ENCODE data around the gene ANKRD13C.
A peak's percentile ranks its signal among the peaks of the same experiment; 100 is the strongest.

ANKRD13C gene

GRCh38 chr1:70264839-70265238 lies 89.7 kb downstream of the ANKRD13C start:
- no peak for DNase-seq (ENCODE audit: low read depth in 1 of 2, low spot score in 1 of 2)
- TF ChIP-seq JUND (IDR thresholded peaks at IDR 0.05; ENCODE audit: low read depth), result no peak
- in situ Hi-C loops (cut with HindIII; ENCODE audit: low pct_unique_long_range_greater_than_20kb, low sequenced_read_pairs), result no loop called here

GRCh38 chr1:70256664-70257063 lies 97.9 kb downstream of the ANKRD13C start:
- in situ Hi-C loops (cut with HindIII; ENCODE audit: low pct_unique_long_range_greater_than_20kb, low sequenced_read_pairs), result no loop called here
- no peak for DNase-seq (ENCODE audit: low read depth in 1 of 2, low spot score in 1 of 2)
- no peak for TF ChIP-seq JUND (IDR thresholded peaks at IDR 0.05; ENCODE audit: low read depth)

GRCh38 chr1:70248729-70249128 lies 105.8 kb downstream of the ANKRD13C start:
- no peak for DNase-seq (ENCODE audit: low read depth in 1 of 2, low spot score in 1 of 2)
- in situ Hi-C loops (cut with HindIII; ENCODE audit: low pct_unique_long_range_greater_than_20kb, low sequenced_read_pairs), result no loop called here
- TF ChIP-seq JUND (IDR thresholded peaks at IDR 0.05; ENCODE audit: low read depth), result no peak

- DNase-seq (ENCODE audit: low read depth in 1 of 2, low spot score in 1 of 2), result no peak
- in situ Hi-C loops (cut with HindIII; ENCODE audit: low pct_unique_long_range_greater_than_20kb, low sequenced_read_pairs), result no loop called here
- TF ChIP-seq JUND (IDR thresholded peaks at IDR 0.05; ENCODE audit: low read depth), result no peak
Measured at GRCh38 chr1:70247768-70248167, 106.8 kb downstream of the ANKRD13C start.

GRCh38 chr1:70247122-70247521 lies 107.4 kb downstream of the ANKRD13C start:
- in situ Hi-C loops (cut with HindIII; ENCODE audit: low pct_unique_long_range_greater_than_20kb, low sequenced_read_pairs), result no loop called here
- DNase-seq (ENCODE audit: low read depth in 1 of 2, low spot score in 1 of 2), result no peak
- no peak for TF ChIP-seq JUND (IDR thresholded peaks at IDR 0.05; ENCODE audit: low read depth)

- no peak for DNase-seq (ENCODE audit: low read depth in 1 of 2, low spot score in 1 of 2)
- in situ Hi-C loops (cut with HindIII; ENCODE audit: low pct_unique_long_range_greater_than_20kb, low sequenced_read_pairs), result no loop called here
- no peak for TF ChIP-seq JUND (IDR thresholded peaks at IDR 0.05; ENCODE audit: low read depth)
Measured at GRCh38 chr1:70239940-70240339, 114.6 kb downstream of the ANKRD13C start.

GRCh38 chr1:70234733-70235132 lies 119.8 kb downstream of the ANKRD13C start:
- TF ChIP-seq JUND (IDR thresholded peaks at IDR 0.05; ENCODE audit: low read depth), result no peak
- in situ Hi-C loops (cut with HindIII; ENCODE audit: low pct_unique_long_range_greater_than_20kb, low sequenced_read_pairs), result no loop called here
- no peak for DNase-seq (ENCODE audit: low read depth in 1 of 2, low spot score in 1 of 2)

- in situ Hi-C loops (cut with HindIII; ENCODE audit: low pct_unique_long_range_greater_than_20kb, low sequenced_read_pairs), result no loop called here
- no peak for TF ChIP-seq JUND (IDR thresholded peaks at IDR 0.05; ENCODE audit: low read depth)
Measured at GRCh38 chr1:70231475-70231874, 123.0 kb downstream of the ANKRD13C start.

GRCh38 chr1:70228670-70229069 lies 125.9 kb downstream of the ANKRD13C start:
- in situ Hi-C loops (cut with HindIII; ENCODE audit: low pct_unique_long_range_greater_than_20kb, low sequenced_read_pairs), result no loop called here
- TF ChIP-seq JUND (IDR thresholded peaks at IDR 0.05; ENCODE audit: low read depth), result no peak
- DNase-seq (ENCODE audit: low read depth in 1 of 2, low spot score in 1 of 2), result no peak

More at GRCh38 chr1:70231475-70231874, 123.0 kb downstream of the ANKRD13C start:
- no peak for DNase-seq (ENCODE audit: low read depth in 1 of 2, low spot score in 1 of 2)

- TF ChIP-seq JUND (IDR thresholded peaks at IDR 0.05; ENCODE audit: low read depth), result no peak
- DNase-seq (ENCODE audit: low read depth in 1 of 2, low spot score in 1 of 2), result no peak
- in situ Hi-C loops (cut with HindIII; ENCODE audit: low pct_unique_long_range_greater_than_20kb, low sequenced_read_pairs), result no loop called here
Measured at GRCh38 chr1:70227439-70227838, 127.1 kb downstream of the ANKRD13C start.

- no peak for TF ChIP-seq JUND (IDR thresholded peaks at IDR 0.05; ENCODE audit: low read depth)
- in situ Hi-C loops (cut with HindIII; ENCODE audit: low pct_unique_long_range_greater_than_20kb, low sequenced_read_pairs), result no loop called here
- DNase-seq (ENCODE audit: low read depth in 1 of 2, low spot score in 1 of 2), result no peak
Measured at GRCh38 chr1:70224954-70225353, 129.6 kb downstream of the ANKRD13C start.

GRCh38 chr1:70222716-70223235 lies 131.7 kb downstream of the ANKRD13C start:
- in situ Hi-C loops (cut with HindIII; ENCODE audit: low pct_unique_long_range_greater_than_20kb, low sequenced_read_pairs), result no loop called here
- DNase-seq (ENCODE audit: low read depth in 1 of 2, low spot score in 1 of 2), result no peak
- no peak for TF ChIP-seq JUND (IDR thresholded peaks at IDR 0.05; ENCODE audit: low read depth)

GRCh38 chr1:70221238-70222121 lies 133.0 kb downstream of the ANKRD13C start, which contains the start of gene SRSF11:
Gene SRSF11 (plus strand): TSS chr1:70221380. CDS start chr1:70221637, 257 bp downstream.
- DNase-seq (ENCODE audit: low read depth in 1 of 2, low spot score in 1 of 2), result peak; percentile 59 to 94
- TF ChIP-seq JUND (IDR thresholded peaks at IDR 0.05; ENCODE audit: low read depth), result no peak
- in situ Hi-C loops (cut with HindIII; ENCODE audit: low pct_unique_long_range_greater_than_20kb, low sequenced_read_pairs), result no loop called here
